ENCODE results near the gene MBD6. TPM values are rescaled to one million over a fixed set of nuclear protein-coding genes. Genes with fewer than 3 reads are reported as not detected.

MBD6 gene
- total RNA-seq, 6 donors from 2014 or later: 25.1 to 184 (median 94.7) TPM

DNA sequence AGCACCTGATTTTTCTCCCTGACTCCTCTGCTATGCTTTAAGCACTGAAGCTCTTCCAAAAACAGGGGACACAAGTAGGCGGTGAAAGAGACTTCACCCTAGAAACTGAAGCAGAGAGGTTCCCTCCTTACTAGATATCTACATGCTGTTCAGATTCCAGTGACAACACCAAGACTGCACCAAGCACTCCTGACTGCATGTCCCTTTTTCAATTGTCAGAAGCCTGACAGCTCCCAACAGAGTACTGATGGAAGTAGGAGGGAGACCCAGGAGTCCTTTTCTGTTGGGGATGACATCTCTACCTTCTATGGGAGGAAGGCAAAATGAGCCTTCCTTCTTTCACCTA, 13.9 kb downstream of the MBD6 start:
- Histone ChIP-seq H3K27me3 (no peaks in the 10 kb centered on the region), H3K4me3 (no peak overlapping the region), H3K4me1 (peaks cover 0 to 5% (median 0%) of the 10 kb centered on the region in 4 donors), H3K27ac (no peak overlapping the region), H3K36me3 (peaks cover 21 to 89% (median 48%) of the 10 kb centered on the region in 4 donors), H3K9me3 (no peaks in the 10 kb centered on the region)
- no peak for DNase-seq
- 100% methylated on average over 1 of the region's 1 CpG for WGBS, 2 donors
- ATAC-seq (ENCODE audit: low FRiP score in 2 of 2): no peak
- TF ChIP-seq EP300 (IDR thresholded peaks at IDR 0.05): no peak
- TF ChIP-seq POLR2A (IDR thresholded peaks at IDR 0.05): no peak
- TF ChIP-seq, protein P1, sequence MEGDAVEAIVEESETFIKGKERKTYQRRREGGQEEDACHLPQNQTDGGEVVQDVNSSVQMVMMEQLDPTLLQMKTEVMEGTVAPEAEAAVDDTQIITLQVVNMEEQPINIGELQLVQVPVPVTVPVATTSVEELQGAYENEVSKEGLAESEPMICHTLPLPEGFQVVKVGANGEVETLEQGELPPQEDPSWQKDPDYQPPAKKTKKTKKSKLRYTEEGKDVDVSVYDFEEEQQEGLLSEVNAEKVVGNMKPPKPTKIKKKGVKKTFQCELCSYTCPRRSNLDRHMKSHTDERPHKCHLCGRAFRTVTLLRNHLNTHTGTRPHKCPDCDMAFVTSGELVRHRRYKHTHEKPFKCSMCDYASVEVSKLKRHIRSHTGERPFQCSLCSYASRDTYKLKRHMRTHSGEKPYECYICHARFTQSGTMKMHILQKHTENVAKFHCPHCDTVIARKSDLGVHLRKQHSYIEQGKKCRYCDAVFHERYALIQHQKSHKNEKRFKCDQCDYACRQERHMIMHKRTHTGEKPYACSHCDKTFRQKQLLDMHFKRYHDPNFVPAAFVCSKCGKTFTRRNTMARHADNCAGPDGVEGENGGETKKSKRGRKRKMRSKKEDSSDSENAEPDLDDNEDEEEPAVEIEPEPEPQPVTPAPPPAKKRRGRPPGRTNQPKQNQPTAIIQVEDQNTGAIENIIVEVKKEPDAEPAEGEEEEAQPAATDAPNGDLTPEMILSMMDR (IDR thresholded peaks at IDR 0.05): no peak
- no peak for TF ChIP-seq POLR2AphosphoS5 (IDR thresholded peaks at IDR 0.05)

DNA sequence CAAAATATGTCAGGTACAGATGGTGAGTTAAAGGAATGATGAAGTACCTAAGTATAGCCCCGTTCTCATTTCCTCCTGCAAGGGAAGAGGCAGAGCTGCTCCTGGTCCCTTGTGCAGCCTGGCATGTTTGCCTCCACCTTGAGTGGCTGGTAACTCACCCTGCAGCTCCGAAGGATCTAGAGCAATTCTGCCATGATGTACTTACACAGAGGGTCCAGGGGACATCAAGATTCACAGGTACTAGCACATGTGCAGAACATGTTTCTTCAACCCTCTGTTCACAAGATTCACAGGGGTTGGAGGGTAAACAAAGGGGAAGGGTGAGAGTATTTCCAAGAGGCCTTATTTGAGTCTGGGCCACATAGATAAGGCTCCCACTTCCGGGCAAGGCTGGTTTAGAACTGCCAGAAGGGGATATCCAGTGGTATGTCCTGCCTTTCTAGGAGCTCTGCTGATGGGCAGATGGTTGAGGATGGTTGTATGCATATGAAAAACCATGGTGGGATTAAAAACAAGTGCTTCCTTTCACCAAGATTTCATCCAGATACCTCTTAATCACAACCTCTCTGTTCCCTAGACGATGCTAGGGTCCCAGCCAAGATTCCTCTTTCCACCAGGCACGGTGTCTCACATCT, 16.6 kb downstream of the MBD6 start:
- no peak for ATAC-seq (ENCODE audit: low FRiP score in 2 of 2)
- no peaks in the 10 kb centered on the region for H3K9me3 ChIP-seq
- no peak for TF ChIP-seq POLR2AphosphoS5 (IDR thresholded peaks at IDR 0.05)
- TF ChIP-seq EP300 (IDR thresholded peaks at IDR 0.05): no peak
- TF ChIP-seq POLR2A (IDR thresholded peaks at IDR 0.05): no peak
- TF ChIP-seq, protein P1 (IDR thresholded peaks at IDR 0.05): no peak
- H3K4me3 ChIP-seq: no peak overlapping the region
- peaks cover 0 to 7% (median 6%) of the 10 kb centered on the region in 4 donors for H3K4me1 ChIP-seq
- WGBS, 2 donors: 70 to 71% methylated on average over 5 of the region's 5 CpGs
- H3K27ac ChIP-seq: no peak overlapping the region
- no peaks in the 10 kb centered on the region for H3K27me3 ChIP-seq
- H3K36me3 ChIP-seq: peaks cover 6 to 76% (median 27%) of the 10 kb centered on the region in 4 donors
- no peak for DNase-seq

DNA sequence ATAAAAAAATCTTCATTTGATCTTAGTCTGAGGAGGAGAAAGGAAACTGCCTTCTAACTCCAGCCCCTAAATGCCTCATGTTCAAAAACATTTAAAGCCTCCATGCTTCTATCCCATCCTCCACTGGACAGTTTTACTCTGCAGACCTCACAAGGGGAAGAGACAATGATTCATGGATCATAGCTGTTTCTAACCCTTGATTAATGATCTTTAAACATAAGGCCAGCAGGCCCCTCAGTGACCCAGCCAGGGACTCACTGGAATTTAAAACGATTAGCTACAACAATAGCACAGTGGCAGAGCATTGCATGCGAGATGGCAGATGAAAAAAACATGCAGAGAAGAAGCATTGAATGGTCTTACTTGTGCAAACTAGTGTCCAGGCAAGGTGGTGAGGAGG, 18.4 kb downstream of the MBD6 start:
- TF ChIP-seq EP300 (IDR thresholded peaks at IDR 0.05) (no peak), POLR2A (IDR thresholded peaks at IDR 0.05) (no peak), POLR2AphosphoS5 (IDR thresholded peaks at IDR 0.05) (no peak)
- TF ChIP-seq, protein P1 (IDR thresholded peaks at IDR 0.05): no peak
- no peaks in the 10 kb centered on the region for H3K9me3 ChIP-seq
- no peak overlapping the region for H3K27ac ChIP-seq
- H3K27me3 ChIP-seq: no peaks in the 10 kb centered on the region
- no peak for DNase-seq
- ATAC-seq (ENCODE audit: low FRiP score in 2 of 2): no peak
- WGBS, 2 donors: 48 to 71% methylated on average over 2 of the region's 2 CpGs
- peaks cover 14 to 23% (median 19%) of the 10 kb centered on the region in 4 donors for H3K4me1 ChIP-seq
- no peak overlapping the region for H3K4me3 ChIP-seq
- peaks cover 0 to 60% (median 18%) of the 10 kb centered on the region in 4 donors for H3K36me3 ChIP-seq

DNA sequence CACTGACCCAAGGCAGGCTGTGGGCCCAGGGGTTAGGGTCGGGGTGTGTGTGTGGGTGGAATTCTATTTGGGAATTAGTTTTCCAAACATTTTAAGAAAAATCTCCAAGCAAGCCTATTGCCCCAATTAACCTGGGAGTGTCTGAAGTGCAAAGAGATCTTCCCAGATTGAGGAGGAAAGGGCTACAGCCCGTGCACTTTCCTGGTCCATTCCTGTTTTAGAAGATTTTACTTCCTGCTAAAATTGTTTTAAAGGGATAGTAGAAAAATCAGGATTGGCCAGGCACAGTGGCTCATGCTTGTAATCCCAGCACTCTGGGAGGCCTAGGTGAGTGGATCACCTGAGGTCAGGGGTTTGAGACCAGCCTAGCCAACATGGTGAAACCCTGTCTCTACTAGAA, 19.1 kb downstream of the MBD6 start:
- Histone ChIP-seq H3K9me3 (no peaks in the 10 kb centered on the region), H3K36me3 (peaks cover 0 to 60% (median 18%) of the 10 kb centered on the region in 4 donors), H3K4me3 (no peak overlapping the region), H3K27ac (no peak overlapping the region), H3K27me3 (no peaks in the 10 kb centered on the region), H3K4me1 (peaks cover 19 to 29% (median 21%) of the 10 kb centered on the region in 4 donors)
- no peak for DNase-seq
- no peak for ATAC-seq (ENCODE audit: low FRiP score in 2 of 2)
- no peak for TF ChIP-seq POLR2A (IDR thresholded peaks at IDR 0.05)
- TF ChIP-seq POLR2AphosphoS5 (IDR thresholded peaks at IDR 0.05): no peak
- TF ChIP-seq, protein P1 (IDR thresholded peaks at IDR 0.05): no peak
- no peak for TF ChIP-seq EP300 (IDR thresholded peaks at IDR 0.05)
- WGBS, 2 donors: 86 to 89% methylated on average over 2 of the region's 2 CpGs

DNA sequence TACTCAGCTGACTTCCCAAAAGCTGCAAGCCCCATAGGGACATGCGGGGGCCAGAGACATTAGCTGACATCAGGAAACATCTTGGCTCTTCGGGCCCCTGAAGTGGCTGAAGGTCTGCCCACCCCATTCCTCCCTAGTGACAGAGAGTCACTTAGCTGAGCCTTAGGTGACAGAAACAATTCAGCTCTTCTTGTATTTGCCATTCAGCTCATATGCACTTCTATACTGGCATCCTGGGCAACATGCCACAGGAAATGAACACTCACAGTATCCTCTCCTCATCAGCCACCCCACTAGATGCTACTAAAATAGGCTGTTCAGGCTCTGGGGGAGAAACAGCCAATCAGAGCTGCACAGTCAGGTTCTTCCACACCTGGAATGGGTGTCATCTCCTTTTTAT, 21.0 kb downstream of the MBD6 start:
- no peak overlapping the region for H3K27ac ChIP-seq
- ATAC-seq (ENCODE audit: low FRiP score in 2 of 2) (no peak), DNase-seq (no peak)
- TF ChIP-seq, protein P1 (IDR thresholded peaks at IDR 0.05): no peak
- TF ChIP-seq POLR2A (IDR thresholded peaks at IDR 0.05) (no peak), POLR2AphosphoS5 (IDR thresholded peaks at IDR 0.05) (no peak), EP300 (IDR thresholded peaks at IDR 0.05) (no peak)
- 77 to 88% methylated on average over 2 of the region's 2 CpGs for WGBS, 2 donors
- no peaks in the 10 kb centered on the region for H3K9me3 ChIP-seq
- H3K27me3 ChIP-seq: no peaks in the 10 kb centered on the region
- H3K4me1 ChIP-seq: peaks cover 19 to 35% (median 24%) of the 10 kb centered on the region in 4 donors
- no peak overlapping the region for H3K4me3 ChIP-seq
- H3K36me3 ChIP-seq: peaks cover 0 to 43% (median 10%) of the 10 kb centered on the region in 4 donors

Measured in upper lobe of left lung (tissue), 6 donors.